T47D (cell line): ENCODE results near the gene DCDC2B.

ENCODE experiments used
- DNase-seq, 2 experiments: peaks; one replicate each; pipeline versions ENCODE4 v3.0.0 to v3.0.0-alpha.2; 2011 to 2012; ENCODE audit warnings: low read depth in 1 of 2, low spot score in 1 of 2
- JUND ChIP-seq: IDR thresholded peaks from 2 replicates; pipeline ENCODE4 v1.6.1; 2012; ENCODE audit warnings: low read depth
- in situ Hi-C: cut with HindIII; loops from 2 replicates; pipeline ENCODE4 v1.10.0; 2016; ENCODE audit warnings: low sequenced_read_pairs, low pct_unique_long_range_greater_than_20kb

The DCDC2B gene

DNA sequence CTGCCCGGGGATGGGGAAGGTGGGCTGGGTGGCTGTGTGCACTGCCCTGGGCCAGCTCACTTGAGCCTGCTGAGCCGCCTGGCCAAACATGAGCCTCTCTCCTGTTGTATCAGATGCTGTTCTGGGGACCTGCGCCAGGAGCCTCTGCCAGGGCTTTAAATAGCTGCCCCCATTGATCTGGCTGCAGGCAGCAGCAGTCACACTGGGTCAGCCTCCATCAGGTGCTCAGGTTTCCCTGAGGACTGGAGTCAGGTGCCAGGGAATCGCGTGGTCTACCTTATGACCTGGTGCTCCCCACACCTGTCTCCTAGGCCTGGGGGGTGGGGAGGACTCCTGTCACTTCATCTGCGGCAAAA, 9.2 kb upstream of the DCDC2B start:
- in situ Hi-C loops = no loop called here
- no peak for DNase-seq
- no peak for TF ChIP-seq JUND

DNA sequence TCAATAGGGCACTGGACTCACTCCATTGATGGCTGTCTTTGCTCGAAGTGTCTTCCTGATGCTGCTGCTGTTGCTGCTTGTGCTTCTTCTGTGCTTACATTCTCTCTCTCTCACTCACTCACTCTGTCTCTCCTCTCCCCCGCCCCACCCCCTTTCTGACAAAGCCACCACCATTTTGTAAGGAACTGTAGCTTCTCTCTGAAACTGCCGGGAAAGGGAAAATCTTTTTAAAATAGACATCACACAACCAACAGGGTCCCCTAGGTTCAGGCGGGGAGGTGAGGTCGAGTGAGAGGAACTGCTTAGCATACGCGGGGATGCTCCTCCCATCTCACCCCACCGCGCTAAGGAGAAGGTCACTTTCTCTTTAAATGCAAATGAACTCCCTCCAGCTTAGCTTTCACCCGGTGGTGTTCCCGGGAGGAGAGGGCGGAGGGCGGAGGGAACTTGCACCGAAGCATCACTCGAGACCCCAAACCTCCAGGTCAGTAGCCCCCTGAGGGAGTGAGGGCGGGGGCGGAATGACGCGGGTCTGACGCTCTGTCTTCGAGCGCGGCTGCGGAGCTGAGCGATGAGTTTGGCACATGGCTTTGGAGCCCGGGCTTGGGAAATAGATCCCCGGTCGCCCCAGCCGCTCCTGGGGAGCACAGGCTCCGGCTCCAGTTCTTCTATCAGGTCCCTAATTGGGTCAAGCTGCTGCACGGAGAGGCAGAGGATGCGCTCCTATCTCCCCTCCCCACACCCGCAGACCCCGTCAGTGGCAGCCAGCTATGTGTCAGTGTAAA, 8.5 kb upstream of the DCDC2B start, which contains the start of gene CCDC28B:
TSS of gene CCDC28B (plus strand) at position 370 of the 785 bp plus-strand sequence. CDS start 1,341 bp downstream, outside the sequence.
- no peak for TF ChIP-seq JUND
- in situ Hi-C loops = no loop called here
- peak; percentile 39 to 46 for DNase-seq

DNA sequence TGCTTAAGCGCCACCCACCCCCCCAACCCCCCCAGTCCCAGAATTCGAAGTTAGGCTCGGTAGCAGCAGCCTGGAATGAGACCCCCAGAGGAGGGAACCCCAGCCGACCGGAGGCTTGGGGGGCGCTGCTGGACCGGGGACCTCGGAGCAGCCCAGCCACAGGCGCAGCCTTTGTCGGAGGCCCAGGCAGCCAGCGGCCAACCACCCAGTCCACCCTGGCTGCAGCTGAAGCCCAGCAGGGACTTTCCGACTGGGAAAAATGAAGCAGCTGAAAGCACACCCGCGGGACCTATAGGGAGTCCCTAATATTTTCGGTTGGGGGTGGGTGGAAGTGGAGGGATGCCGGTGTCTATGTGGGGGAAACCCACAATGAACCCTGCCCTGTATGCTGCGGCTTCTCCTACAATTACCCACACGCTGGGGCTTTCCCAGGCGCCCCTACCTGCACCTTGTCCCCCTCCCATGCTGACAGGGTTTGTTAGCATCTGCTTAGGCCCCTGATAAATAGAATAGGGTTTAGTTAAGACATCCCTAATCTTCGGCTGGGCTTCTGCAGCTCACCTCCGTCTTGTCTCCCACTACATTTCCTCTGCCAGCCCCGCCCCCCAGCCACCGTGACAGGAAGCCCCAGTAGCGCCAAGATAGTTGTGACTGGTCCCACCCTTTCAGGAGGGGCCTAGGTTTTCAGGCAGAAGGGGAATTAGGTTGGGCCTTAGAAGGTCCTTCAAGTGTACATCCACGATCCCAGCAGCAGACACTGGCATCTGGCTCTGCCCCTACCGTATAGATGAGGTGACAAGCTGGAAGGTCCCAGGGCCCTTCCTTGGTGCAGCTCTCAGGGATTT, 7.7 kb upstream of the DCDC2B start:
- no peak for TF ChIP-seq JUND
- no peak for DNase-seq
- in situ Hi-C loops = no loop called here

DNA sequence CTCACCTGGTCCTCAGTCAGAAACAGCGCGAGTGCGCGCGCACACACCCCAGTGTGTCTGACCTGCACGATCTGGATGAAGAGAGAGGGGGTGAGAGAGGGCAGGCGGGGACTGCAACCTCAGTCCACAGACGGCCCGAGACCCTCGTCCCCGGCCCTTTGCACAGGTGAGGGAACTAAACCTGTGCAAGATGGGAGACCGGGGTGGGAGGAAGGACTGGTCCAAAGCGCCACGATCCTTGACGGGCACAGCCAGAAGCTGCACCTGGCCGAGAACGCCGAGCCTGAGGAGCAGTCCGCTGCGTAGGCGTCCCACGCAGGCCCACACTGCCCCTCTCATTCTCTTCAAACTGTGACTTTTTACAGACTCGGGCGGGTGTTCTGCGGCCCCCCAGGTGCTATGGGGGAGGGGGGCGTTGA, 3.9 kb upstream of the DCDC2B start:
- DNase-seq = no peak
- in situ Hi-C loops = no loop called here
- TF ChIP-seq JUND = no peak

DNA sequence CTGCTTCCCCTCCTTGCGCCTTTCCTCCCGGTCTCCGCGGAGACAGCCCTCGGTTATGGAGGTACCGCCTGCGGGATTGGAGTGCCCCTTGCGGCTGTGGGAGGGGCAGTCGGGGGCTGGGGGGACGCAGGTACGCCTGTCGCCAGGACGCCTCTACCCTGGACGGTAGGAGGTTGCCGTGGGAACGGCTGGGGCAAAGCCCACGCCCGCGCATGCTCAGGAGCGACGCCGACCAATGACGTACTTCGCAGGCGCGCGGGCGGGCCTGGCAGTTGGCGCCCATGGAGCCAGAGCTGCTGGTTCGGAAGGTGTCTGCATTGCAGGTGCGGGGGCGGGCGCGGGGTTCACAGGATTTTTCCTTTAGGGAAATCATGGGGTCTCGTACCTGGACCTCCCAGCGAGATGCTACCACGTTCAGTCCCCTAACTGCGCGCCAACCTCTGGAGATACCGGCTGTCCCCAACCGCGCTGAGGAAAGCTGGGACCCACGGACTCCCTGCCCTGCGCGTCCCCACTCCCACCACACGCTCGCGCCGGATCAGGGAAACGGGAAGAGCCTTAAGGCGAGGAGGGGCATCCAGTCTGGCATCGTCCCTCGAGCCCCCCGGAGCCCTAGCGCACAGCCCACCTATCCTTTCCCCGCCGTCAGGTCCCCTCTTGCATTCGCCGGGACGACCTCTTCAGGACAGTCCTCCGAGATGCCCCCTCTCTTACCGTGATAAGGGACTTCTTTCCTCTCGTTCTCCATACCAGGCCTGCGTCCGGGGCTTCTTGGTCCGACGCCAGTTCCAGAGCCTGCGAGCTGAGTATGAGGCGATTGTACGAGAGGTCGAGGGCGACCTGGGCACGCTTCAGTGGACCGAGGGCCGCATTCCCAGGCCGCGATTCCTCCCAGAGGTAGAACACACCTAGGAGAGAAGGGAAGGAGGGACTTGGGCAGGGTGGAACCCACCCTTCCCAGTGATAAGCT, 3.2 kb upstream of the DCDC2B start, which contains the start of gene IQCC:
TSS of gene IQCC (plus strand) at position 271 of the 970 bp plus-strand sequence. CDS start at position 282, 11 bp downstream.
- no peak for TF ChIP-seq JUND
- in situ Hi-C loops = no loop called here
- peak; percentile 66 to 86 for DNase-seq

DNA sequence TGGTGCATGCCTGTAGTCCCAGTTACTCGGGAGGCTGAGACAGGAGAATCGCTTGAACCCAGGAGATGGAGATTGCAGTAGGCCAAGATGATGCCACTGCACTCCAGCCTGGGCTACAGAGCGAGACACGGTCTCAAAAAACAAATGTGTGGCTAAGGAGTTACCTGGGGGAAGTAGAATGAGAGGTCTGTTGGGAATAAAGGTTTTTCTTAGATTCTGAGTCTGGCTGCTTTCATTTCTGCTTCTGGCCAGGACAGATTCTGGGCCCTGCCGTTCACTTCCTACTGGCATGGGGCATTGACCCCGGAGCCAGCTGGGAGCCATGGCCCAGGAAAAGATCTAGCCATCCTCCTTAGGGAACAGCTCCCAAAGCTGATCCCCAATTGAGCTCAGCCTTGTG, 420 bp upstream of the DCDC2B start:
- in situ Hi-C loops = no loop called here
- no peak for DNase-seq
- no peak for TF ChIP-seq JUND

DNA sequence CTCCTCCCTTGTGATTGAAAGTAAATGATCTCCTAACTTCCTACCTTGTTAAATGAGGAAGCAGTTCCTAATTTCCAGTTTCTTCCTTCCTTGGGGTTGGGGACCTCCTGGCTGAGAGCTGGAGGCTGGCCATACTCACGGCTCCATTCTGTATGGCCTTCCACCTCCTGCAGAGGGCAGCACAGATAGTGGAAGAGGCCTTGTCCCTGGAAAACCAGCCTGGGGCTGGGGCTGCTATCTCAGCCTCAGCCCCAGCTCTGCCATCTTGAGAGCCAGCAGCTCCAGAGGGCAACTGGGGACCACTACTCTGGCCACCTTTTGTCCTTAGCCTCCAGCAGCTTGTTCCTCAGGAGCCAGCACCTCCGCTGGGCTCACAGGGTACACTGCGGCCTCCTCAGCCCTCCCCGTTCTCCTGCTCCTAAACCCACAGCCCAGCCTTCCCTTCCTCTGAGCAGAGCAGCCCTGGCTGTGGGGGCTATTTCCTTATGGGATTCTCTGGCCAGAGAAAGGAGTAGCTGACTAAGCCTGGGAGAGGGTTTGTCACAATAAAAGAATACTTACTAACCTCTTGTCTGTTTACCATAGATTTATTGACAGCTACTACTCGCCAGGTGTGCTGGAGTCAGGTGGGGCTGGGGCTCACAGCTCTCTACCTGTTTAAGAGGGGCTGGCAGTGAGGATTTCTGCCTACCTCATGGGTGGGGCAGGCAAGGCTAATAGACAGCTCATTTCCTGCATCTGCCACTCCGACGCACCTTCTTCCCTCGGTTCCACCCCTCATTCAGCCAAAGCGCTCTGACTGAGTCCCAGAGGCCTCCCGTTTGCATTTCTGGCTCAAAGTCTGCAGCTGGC, 7.0 kb downstream of the DCDC2B start:
- TF ChIP-seq JUND = no peak
- DNase-seq = peak; percentile 30 to 64
- in situ Hi-C loops = no loop called here

DNA sequence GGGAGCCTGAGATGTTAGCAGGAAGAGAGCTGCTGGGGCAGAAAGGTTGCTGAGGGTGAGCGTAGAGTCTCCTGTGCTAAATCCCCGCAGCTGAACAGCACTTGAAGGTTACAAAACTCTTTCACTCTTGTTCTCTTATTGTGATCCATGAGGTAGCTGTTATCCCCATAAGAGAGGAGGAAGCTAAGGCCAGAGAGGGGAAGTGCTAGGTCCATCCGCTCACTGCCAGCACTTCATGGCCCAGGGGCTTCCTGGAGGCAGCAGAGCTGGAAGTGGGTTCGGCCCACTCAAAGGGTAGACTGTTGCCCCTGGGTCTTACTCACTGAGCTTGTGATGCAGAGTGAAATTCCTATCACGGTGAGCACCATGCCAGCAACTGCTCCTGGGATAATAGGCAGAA, 7.7 kb downstream of the DCDC2B start:
- in situ Hi-C loops = no loop called here
- TF ChIP-seq JUND = no peak
- no peak for DNase-seq

DNA sequence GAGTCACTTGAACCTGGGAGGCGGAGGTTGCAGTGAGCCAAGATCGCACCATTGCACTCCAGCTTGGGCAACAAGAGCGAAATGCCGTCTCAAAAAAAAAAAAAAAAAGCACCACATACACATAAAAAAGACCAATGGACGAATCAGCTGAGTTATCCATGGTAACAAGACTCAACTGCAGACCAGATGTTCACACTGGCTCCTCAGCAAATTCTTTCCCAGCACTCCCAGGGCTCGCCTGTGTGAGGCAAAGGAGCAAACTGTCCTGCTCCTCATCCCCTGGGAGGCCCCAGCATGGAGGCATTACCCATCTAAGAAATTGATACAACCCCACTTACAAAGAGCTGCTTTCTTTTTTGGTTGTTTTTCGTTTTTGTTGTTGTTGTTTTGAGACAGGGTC, 10.1 kb downstream of the DCDC2B start:
- TF ChIP-seq JUND = no peak
- in situ Hi-C loops = no loop called here
- DNase-seq = no peak

DNA sequence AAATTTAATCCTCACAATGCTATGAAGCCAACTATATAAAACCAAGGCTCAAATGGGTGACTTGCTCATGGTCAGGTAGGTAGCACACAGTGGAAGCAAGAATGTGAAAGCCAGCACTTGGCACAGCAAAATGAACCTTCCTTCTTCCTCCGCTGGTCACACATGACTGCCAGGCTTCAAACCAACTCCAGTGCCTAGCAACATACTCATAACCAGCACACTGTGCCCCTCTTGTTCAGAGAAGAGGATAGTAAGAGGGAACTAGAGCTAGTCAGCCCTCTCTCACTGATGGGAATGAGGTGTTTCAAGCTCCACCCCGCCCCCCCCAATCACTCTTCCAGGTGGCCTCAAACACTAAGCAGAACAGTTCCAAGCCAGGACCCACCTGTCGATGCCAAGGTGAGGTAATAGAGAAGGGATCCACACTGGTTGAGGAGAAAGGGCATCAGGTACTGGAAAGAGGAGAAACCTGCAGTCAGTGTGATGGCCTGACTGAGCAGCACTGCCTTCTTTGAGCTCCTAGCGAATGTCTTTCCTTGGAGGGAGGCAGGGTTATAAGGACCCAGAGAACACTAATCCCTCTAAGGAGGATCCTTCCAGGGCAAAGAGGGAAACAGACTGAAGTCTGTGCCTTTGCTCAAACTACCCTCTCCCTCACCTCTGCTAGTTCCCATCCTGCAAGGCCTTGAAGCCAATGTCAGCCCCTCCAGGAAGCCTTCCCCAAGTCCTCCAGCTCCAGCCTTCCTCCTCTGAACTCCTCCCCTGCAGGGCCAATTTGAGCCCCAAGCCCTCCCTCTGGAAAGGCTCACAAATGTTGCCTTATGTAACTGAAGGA, 12.1 kb downstream of the DCDC2B start:
- DNase-seq = no peak
- in situ Hi-C loops = no loop called here
- no peak for TF ChIP-seq JUND

DNA sequence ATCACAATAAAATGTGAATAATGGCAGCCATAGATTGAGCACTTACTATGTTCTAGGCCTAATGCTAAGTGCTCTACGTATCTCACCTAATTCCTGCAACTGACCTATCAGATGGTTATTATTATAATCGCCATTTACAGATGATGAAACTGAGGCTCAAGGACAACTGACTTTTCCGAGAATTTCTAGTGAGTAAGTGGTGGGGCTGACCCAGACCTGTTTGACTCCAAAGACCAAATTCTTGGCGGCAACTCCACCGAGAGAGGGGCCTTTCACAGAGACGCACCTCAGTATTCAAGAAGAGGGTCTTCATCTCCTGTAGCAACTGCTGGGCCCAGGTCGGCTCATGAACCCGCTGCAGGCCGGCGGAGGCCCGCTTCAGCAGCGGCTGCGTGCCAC, 12.7 kb downstream of the DCDC2B start:
- in situ Hi-C loops = no loop called here
- no peak for TF ChIP-seq JUND
- no peak for DNase-seq
